GM21576 (cell line): ENCODE data around the gene RSPO1.
"Not testable (repeated sequence)": the region's sequence is repeated elsewhere in the genome, so short reads cannot be mapped to it uniquely, and the experiment has no call there.

ENCODE experiments used
- ATAC-seq: cut with Tn5 transposase; IDR thresholded peaks from one replicate; pipeline ENCODE4 v1.9.1; 2021; ENCODE audit warnings: mild to moderate bottlenecking, moderate library complexity; ENCODE audit not compliant: unreplicated experiment

The RSPO1 gene, protein sequence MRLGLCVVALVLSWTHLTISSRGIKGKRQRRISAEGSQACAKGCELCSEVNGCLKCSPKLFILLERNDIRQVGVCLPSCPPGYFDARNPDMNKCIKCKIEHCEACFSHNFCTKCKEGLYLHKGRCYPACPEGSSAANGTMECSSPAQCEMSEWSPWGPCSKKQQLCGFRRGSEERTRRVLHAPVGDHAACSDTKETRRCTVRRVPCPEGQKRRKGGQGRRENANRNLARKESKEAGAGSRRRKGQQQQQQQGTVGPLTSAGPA

DNA sequence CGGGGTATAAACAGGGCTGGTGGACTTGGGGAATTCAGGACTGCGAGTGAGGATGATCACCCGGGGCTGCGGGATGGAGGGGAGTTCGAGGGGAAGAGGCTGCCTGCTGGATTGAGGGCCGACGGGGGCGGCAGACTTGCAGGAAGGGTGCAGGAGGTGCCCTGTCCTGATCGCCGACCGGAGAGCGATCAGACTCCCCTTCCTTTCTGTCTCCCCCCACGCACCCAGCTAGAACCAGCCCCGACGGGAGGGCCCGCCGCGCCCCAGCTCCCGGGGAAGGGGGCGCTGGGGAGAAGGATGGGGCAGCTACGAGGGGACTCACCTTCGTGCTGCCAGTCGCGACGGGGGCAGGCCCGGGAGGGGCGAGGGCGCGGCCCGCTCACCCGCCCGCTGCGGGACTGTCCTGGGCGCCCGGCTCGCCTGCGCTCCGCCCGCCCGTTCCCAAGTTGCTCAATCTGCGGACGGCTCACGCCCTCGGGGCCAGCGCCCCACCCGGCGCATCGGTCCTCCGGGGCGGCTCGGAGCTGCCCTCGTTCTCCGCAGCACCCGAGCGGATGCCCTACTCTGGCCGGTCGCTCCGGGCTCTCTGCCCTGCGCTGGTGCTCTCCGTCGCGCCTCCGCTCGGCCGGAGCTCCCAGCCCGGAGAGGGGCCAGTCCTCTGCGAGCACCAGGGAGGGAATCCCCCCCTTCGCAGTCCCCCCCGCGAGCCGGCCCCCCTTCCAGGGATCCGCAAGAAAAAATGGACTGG lies at the start of gene RSPO1:
Gene RSPO1 (minus strand): TSS at position 649 of the 748 bp plus-strand sequence. CDS start 5,231 bp downstream, outside the sequence.
- no peak for ATAC-seq

DNA sequence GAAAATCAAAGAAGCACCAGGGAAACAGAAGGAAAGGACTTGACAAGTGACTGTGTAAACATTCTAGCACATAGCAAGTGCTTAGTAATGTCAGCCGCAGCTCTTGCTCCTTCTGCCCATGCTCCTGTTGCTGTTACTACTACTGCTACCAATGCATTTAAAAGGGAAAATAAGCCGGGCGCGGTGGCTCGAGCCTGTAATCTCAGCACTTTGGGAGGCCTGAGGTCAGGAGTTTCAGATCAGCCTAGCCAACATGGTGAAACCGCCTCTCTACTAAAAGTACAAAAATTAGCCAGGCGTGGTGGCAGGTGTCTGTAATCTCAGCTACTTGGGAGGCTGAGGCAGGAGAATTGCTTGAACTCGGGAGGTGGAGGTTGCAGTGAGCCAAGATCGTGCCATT lies 49.5 kb upstream of the RSPO1 start:
- not testable (repeated sequence) for ATAC-seq

DNA sequence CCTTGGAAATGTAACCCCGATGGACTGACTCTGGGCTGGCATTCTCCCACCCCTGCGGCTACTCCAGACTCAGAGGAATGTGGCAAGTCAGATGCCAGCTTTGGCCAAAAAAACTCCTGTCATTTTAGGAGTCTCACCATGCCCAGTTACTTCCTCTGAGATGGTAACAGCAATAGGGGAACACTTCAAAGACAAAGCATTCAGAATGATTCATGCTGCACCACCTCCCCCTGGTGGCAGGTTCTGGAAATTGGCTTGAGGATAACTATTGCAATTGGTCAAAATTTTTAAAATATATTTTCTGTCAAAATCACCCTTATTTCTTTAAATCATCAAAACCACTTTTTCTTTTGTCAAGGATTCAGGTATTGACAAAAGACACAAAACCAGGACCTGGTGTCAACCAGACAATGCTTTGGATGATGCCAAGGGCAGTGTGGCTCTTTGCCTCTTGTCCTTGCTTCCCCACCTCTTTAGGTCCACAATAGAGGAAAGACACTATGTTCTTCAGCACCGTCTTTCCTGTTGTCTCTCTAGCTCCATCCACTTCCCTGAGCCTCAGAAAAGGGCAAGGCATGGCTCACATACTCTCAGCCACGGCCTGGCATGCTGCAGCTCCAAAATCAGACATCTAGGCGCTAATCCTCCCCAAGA lies 47.8 kb upstream of the RSPO1 start:
- no peak for ATAC-seq

DNA sequence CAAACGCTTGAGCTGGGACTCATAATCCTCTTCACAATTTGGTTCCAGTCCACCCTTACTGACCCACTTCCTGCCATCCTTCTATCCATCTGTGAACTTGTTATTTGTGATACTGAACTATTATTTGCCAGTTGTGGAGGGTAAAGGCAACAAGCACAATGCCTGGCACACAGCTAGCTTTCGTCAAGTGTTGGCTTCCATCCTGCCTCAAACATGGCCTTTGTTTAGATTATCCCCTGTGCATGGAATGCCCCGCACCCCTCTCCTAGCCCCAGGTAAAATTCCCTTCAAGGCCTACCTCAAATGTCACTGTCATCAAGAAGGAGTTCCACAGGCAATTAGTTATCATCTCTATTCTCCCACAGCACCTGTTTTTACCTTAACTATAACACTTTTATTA lies 46.2 kb upstream of the RSPO1 start:
- no peak for ATAC-seq

DNA sequence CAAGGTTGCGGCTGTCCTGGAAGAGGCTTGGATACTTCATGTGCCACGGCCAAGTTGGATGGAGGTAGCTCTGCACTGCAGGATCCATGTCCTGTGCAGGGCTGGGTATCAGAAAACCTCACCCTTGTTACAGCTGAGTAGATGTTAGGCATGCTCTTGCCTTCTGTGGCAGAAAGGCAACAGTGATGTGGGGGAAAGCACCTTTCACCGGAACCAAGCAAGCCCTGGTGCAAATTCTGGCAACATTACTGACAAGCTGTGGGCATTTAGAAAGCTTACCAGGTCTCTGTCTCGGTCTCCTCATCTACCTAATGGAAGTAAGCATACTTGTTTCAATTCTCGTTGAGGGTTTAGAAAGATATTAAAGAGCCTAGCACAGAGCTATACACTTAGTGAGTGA lies 43.1 kb upstream of the RSPO1 start:
- ATAC-seq: no peak

DNA sequence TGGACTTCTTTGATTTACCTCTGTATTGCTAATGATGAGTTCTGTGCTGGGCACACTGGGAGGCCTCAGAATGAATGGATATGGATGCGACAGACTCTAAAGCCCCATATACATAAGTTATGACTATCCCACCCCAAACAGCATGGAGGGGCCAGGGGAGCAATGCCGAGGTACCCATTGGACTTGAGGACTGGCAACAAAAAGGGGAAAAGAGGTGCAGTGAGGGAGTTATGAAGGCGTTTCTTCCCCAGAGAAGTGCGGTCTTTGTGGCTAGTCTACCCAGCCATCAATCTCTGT lies 42.4 kb upstream of the RSPO1 start:
- ATAC-seq: no peak

DNA sequence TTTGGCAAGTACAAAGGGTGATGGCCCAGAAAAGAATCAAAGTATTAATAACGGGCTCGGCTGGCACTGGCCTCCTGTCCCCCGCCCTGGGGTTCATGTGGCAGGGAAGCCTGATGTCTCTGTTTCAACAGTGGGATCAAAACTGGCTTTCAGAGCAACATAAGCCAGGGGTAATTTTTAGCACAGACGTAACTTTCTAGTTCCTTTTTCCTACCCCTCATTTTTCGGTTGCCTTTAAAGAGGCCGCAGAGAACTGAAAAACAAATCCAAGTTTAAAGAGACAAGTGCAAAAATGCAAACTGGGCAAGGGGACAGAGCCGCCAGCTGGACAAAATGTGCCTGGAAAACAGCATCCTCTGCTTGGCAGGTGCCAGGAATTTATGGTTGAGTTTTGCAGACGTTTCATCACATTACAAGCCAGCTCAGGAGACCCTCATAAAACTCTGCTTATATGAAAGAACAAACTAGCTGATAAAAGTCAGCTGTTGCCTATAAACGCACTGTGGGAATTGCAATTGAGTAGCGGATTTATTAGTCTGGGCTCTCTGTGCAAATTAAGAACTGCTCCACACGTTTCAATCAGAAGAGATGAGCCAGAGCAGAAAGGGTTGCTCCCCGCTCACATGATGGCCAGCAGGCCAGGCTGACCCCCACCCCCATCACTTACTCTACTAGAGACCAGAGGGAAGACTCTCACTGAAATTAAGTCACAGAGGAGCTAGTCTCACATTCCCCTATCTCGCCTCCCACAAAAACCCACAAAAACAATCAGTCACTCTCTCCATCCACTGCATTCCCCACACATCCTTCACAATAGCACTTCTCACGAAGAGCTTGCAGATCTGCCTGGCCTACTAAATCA lies 41.8 kb upstream of the RSPO1 start:
- ATAC-seq: no peak

DNA sequence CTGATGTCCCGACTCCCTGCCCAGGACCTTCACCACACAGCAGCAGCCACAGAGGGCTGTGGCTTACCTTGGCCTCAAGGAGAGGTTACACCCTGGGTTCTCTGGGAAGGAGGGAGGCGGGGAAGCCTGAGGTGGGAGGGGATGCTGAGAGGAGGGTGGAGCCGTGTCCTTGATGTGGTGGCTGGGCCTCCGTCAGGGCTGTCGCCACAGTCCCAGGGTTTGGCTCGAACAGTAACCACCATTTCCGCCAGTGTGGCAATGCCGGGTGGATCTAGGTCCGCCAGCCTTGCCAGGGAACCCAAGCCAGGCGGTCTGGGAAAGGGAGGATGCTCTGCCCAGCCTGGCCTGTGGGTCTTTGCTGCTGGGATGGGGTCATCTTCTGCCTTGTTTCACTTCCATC lies 39.2 kb upstream of the RSPO1 start:
- no peak for ATAC-seq

DNA sequence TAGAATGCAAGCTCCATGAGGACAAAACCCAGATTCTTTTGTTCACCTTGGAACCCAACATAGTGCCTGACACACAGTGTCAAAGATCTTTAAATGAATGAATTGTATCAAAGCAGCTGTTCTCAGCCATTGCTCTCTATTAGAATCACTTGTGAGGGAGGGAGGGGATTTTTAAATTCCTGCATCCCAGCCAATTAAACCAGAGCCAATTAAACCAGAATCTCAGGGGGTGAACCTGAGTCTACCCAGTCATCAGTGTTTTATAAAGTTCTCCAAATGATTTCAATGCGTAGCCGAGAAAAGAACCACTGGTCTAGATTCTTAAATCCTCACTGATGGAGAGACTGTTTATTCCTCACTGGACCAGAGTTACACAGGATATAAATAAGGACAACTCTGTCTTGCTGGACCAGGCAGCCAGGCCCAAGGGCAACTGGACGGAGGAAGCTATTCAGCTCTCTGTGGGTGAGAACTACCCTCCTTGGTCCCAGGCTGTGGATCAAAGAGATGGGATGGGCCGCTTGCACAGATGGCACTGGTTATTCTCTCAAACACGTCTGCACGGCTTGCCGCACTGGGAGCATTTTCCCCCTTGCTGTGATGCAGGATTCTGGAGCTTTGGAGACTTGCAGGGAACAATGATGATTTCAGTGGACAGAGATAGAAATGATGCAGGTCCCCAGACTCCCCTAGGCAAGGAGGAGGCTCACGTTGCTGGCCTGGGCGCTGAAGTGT lies 37.6 kb upstream of the RSPO1 start:
- no peak for ATAC-seq

DNA sequence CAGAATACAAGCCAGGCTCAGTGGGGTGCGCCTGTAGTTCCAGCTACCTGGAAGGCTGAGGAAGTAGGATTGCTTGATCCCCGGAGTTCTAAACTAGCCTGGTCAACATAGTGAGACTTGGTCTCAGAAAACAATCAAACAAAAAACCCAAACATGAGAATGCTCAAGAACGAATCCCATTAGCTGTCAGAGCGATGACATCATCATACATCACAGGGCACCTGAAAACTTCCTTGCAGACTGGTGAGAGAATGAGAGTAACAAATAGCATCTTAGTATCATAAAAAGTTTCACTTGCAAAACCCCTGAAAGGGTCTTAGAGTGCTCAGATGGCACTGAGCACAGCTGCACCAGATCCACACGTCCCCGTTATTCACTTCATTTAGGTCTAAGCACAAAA lies 36.6 kb upstream of the RSPO1 start:
- no peak for ATAC-seq

DNA sequence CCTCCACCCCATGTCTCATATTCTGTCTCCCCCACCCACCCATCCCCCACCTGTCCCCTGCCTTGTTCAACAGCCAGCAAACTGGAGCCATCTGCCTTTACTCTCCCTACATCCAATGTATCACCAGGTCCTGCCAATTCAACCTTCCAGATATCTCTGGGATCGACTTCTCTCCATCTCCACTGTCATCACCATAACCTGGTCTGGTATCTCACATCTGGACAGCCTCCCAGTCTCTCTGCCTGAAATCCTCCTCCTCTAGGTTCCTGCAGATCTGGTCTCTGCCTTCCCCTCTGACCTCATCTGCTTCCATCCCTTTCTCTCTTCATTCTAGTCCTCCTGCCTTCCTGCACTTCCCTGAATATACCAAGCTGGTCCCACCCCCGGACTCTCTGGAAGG lies 35.4 kb upstream of the RSPO1 start:
- no peak for ATAC-seq

DNA sequence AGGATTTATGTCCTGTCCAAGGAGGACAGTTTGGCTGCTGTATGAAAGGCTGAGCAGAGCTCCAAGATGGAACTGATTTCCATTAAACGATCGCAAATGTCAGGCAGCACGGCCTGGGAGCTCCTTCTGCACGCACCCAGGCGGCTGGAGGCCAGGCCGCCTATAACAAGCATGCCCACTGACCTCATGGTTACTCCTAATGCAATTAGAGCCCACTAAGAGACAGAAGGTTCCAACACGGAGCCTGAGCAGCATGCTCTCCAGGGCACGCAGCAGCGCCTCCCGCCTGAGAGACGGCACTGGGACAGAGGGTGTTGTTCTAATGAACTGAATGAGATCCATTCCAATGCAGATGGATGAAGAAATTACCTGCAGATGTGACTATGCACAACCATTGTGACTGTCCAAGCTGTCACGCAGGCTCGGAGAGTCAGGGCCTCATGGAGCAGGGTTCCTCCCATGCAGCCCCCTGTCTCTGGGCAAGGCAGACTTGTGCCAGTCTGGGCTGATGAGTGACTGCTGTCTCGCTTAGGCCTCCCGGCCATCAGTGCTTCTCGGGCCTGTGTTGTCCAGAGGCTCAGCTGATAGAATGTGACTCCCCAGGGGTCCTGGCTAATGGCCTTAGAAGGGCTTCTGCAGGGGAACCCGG lies 32.5 kb upstream of the RSPO1 start:
- ATAC-seq: no peak

DNA sequence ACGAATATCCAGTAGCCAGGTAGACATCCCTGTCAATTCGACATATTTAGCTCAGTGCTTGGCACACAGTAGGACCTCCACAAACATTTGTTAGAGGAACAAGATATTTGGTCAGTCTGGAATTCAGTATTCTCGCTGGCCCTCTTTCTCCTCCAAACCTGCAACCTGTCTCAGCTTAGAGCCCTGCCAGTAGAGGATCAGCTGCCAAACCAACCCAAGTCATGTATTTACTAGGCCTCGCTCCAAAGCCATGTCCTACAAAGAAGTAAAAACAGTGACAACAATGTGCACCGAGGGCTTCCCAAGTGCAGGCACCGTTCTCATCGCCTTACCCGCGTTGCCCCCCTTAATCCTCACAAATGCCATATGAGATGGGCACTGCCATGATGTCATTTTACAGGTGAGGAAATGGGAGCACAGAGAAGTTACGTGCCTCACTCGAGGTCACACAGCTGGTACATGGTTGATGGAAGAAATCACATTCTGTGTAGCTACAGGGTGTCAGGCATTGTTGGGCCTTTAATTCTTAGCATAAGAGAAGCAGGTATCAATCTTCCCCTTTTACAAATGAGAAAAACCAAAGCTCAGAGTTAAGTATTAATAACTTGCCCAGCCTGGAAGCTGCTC lies 31.7 kb upstream of the RSPO1 start:
- ATAC-seq: no peak

DNA sequence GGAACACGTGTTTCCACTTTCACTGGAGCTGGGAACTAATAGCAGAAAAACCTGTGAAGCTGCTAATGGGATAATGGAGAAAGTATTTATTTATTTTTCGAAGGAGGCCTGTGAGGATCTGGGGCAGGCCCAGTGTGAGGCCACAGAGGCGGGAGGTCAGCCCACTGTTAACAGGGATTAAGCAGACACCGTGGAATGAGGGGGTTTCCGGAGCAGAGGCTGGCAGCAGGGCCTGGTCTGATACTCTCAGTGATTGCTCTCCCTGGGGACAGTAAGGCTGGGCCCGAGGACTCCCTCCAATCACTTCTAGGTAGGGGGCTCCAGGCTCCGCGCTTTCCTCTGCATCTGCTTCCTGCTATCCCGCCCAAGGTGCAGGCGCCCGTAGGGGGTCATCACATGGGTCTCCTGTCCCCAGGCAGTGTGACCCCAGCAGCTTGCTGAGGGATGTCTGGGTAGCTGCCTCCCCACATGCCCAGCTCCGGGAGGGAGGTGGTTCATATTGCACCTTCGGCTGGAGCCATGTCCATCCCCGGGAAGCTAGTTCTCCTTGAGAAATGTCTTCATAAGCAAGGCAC lies 28.8 kb upstream of the RSPO1 start:
- no peak for ATAC-seq

DNA sequence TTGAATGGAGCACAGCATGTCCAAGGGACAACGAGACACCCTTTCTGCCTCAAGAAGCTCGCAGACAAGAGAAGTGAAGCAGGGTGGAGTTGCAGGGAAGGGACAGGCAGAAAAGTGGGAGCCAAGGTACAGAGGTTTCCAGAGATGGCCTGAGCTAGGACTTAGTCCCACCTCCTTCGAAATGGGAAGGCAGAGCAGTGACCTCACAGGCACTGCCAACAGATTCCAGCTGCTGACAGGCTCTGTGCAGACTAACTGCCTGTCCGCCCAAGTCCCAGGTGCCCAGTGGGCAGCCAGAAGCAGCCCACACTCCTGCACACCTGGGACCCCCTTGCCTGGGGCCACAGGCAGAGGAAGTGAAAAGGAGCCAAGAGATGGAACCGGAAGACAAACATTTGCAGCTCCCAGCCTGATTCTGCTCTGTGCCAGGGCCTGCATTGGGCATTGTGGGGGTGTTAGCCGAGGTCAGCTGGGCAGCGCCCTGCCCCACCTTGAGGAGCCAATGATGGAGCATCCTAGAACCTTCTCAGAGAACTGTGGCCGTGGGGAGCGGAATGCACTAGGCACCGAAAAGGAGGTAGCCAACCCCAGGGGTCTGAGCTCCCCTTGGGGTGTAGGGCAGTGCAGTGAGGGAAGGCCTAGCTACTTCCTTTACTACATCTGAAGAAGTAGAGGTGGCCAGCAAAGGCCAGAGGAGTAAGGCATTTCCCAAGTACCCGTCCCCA lies 27.5 kb upstream of the RSPO1 start:
- ATAC-seq: no peak

DNA sequence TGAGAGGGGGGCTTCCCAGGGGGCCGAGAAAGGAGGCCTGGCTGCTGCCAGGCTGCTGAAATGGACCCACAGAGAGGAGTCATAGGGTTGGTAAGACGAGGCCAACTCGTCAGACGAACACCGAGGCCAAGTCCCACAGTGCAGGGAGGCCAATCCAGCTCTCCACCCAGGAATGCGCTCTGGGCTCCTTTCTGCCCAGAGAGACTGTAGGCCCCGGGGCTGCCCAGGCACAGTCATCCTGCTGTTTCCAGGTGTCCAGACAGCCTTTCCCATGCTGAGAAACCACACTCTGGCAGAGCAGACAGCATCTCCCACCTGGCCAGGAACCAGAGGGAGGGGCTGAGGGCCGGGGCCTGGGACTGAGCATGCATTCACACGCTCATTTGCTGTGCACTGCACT lies 26.7 kb upstream of the RSPO1 start:
- ATAC-seq: no peak

DNA sequence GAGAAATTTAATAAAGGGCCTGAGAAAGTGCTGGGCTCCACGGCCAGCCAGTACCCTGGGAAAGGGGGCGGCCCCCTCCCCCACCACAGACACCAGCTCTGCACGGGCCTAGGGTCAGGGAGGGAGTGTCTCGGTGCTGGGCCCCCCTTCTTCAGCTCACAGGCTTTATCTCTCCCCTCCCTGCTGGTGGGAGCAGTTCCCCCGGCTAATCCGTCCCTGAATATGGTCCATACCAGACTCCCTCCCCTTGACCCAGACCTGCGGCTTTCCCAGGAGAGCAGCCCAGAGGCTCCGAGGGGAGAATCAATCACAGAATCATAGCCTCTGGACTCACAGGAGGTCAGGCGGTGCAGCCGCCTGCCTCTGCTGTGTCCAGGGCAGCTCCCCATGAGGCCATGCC lies 26.0 kb upstream of the RSPO1 start:
- no peak for ATAC-seq

DNA sequence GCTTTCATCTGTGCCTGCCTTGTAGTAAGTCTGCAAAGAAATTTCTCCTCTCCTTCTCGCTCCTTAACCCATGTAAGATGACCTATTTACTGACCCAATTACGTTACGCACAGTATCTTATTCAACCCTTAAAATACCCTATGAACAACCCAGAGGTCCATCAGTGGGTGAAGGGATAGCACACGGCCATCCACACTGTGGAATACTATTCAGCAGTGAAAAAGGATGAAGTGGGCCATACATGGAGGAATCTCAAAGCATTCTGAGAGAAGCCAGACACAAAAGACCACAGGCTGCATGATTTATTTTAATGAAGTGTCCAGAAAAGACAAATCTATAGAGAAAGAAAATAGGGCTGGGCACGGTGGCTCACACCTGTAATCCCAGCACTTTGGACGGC lies 23.8 kb upstream of the RSPO1 start:
- ATAC-seq: no peak
